Measurements from ENCODE around the gene SLC25A30.

GRCh38 chr13:45403081-45403480 is 15.1 kb downstream of the SLC25A30 start:
- no peak for TF ChIP-seq CTCF (IDR thresholded peaks at IDR 0.05)
- TF ChIP-seq POLR2A (IDR thresholded peaks at IDR 0.05) = no peak
- TF ChIP-seq POLR2AphosphoS5 (IDR thresholded peaks at IDR 0.05; ENCODE audit: insufficient read depth in 1 of 2, low read depth in 1 of 2) = no peak

Measured in vagina (tissue), 2 donors.